ENCODE data around the gene POLD1.
"Not testable (repeated sequence)": the region's sequence is repeated elsewhere in the genome, so short reads cannot be mapped to it uniquely, and the experiment has no call there.

The POLD1 gene

GRCh38 chr19:50435627-50436026 is 51.5 kb downstream of the POLD1 start:
- no peak for DNase-seq (ENCODE audit: low spot score)

GRCh38 chr19:50437862-50438449 is 53.8 kb downstream of the POLD1 start:
- no peak for DNase-seq (ENCODE audit: low spot score)

- not testable (repeated sequence) for DNase-seq (ENCODE audit: low spot score)
Measured at GRCh38 chr19:50439130-50439529, 55.0 kb downstream of the POLD1 start.

- DNase-seq (ENCODE audit: low spot score) = no peak
Measured at GRCh38 chr19:50444059-50444458, 59.9 kb downstream of the POLD1 start.

GRCh38 chr19:50447053-50447452 is 62.9 kb downstream of the POLD1 start:
- no peak for DNase-seq (ENCODE audit: low spot score)

- DNase-seq (ENCODE audit: low spot score) = no peak
Measured at GRCh38 chr19:50447750-50448149, 63.6 kb downstream of the POLD1 start.

- no peak for DNase-seq (ENCODE audit: low spot score)
Measured at GRCh38 chr19:50449236-50449899, 65.2 kb downstream of the POLD1 start.

- no peak for DNase-seq (ENCODE audit: low spot score)
Measured at GRCh38 chr19:50450369-50451222, 66.4 kb downstream of the POLD1 start.

GRCh38 chr19:50451223-50451534 is 67.0 kb downstream of the POLD1 start:
- DNase-seq (ENCODE audit: low spot score) = no peak

GRCh38 chr19:50453243-50453642 is 69.1 kb downstream of the POLD1 start:
- DNase-seq (ENCODE audit: low spot score) = no peak

- DNase-seq (ENCODE audit: low spot score) = no peak
Measured at GRCh38 chr19:50455992-50456391, 71.8 kb downstream of the POLD1 start.

GRCh38 chr19:50457300-50457699 is 73.2 kb downstream of the POLD1 start:
- DNase-seq (ENCODE audit: low spot score) = no peak

GRCh38 chr19:50458396-50459066 is 74.4 kb downstream of the POLD1 start:
- DNase-seq (ENCODE audit: low spot score) = no peak

GRCh38 chr19:50459067-50459456 is 74.9 kb downstream of the POLD1 start:
- no peak for DNase-seq (ENCODE audit: low spot score)

- DNase-seq (ENCODE audit: low spot score) = no peak
Measured at GRCh38 chr19:50459638-50460037, 75.5 kb downstream of the POLD1 start.

- DNase-seq (ENCODE audit: low spot score) = no peak
Measured at GRCh38 chr19:50460161-50460765, 76.1 kb downstream of the POLD1 start.

GRCh38 chr19:50461066-50461875 is 77.1 kb downstream of the POLD1 start:
- peak; percentile 58 for DNase-seq (ENCODE audit: low spot score)

GRCh38 chr19:50462970-50463369 is 78.8 kb downstream of the POLD1 start:
- DNase-seq (ENCODE audit: low spot score) = no peak

GRCh38 chr19:50464348-50464747 is 80.2 kb downstream of the POLD1 start:
- DNase-seq (ENCODE audit: low spot score) = no peak

- no peak for DNase-seq (ENCODE audit: low spot score)
Measured at GRCh38 chr19:50465000-50465399, 80.9 kb downstream of the POLD1 start.

- DNase-seq (ENCODE audit: low spot score) = no peak
Measured at GRCh38 chr19:50465986-50466705, 82.0 kb downstream of the POLD1 start.

Data from pons (tissue), 1 donor.